Measurements from ENCODE around the gene CGB2.
"Not testable (repeated sequence)": the region's sequence is repeated elsewhere in the genome, so short reads cannot be mapped to it uniquely, and the experiment has no call there.

Gene CGB2

DNA sequence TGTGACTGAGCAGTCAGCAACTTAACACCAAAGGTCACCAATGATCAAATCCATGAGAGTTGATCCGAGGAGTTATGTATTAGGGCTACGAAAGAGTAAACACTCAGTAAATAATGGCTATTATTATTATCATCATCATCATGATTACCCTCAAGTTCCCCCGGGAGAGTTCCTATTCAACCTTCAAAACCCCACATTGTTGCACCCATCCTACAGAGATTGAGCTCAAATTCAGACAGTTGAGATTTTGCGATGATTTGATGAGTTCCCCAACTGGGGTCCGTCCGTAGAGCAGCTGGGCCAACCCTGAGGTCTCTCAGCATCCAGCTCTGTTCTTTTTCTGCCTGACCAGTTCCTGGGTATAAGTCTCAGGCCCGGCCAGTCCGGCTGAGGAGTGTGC, 6.4 kb downstream of the CGB2 start:
- DNase-seq (ENCODE audit: low spot score) = not testable (repeated sequence)

DNA sequence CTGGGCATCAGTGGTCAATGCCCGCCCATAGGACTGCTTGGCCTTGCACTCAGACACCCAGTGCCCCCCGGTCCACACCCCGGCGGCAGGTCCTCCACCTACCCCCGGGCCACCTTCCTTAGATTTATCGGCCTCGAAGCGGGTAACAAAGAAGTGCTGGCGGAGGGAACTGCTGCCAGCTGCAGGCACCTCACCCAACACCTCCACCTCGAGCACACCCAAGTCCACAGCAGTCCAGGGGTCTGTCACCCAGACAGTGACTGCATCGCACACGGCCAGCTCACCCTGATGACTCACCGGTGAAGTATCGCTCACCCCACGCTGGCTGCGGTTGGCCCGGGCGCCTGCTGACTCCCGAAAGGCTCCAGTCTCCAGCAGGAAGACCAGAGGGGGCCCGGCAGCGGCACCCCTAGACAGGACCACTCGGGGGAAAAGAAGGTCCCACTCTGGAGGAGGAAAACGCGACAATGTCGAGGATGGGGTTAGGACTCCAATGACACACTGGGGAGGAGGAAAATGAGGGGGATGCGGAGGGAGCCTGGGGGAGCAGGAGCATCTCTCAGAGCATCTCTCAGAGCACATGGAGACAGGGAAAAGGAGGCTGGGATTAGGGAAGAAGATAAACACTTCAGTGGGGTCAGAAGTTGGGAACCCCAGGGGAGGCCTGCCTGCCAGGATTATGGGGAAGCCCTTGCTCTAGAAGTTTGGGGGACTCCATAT, 7.0 kb downstream of the CGB2 start:
- not testable (repeated sequence) for DNase-seq (ENCODE audit: low spot score)

DNA sequence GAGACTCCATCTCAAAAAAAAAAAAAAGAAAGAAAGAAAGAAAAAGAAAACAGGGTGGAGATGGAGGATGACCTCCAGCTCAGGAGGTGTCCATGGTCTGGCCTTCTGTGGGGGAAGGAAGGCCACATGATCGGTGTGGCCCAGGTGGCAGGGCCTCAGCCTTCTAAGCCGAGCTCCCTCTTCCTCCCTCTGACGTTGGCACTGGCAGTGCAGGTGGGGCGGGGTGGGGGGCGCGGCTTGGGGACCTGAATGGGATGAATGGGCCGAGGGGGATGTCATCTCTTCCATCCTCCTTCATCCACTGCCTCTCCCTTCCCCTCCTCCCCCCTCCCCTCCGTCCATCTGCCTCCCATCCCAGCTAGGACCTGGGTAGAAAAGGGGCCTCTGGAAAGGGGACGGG, 8.0 kb downstream of the CGB2 start:
- not testable (repeated sequence) for DNase-seq (ENCODE audit: low spot score)

DNA sequence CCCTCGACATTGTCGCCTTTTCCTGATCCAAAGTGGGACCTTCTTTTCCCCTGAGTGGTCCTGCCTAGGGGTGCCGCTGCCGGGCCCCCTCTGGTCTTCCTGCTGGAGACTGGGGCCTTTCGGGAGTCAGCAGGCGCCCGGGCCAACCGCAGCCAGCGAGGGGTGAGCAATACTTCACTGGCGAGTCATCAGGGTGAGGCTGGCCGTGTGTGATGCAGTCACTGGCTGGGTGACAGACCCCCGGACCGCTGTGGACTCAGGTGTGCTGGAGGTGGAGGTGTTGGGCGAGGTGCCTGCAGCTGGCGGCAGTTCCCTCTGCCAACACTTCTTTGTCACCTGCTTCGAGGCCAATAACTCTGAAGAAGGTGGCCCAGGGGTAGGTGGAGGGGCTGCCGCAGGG, 10.5 kb downstream of the CGB2 start:
- DNase-seq (ENCODE audit: low spot score) = no peak

DNA sequence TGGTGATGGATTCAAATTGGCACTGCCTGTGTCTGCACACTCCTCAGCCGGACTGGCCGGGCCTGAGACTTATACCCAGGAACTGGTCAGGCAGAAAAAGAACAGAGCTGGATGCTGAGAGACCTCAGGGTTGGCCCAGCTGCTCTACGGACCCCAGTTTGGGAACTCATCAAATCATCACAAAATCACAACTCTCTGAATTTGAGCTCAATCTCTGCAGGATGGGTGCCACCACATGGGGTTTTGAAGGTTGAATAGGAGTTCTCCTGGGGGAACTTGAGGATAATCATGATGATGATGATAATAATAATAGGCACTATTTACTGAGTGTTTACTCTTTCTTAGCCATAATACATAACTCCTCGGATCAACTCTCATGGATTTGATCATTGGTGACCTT, 11.0 kb downstream of the CGB2 start:
- DNase-seq (ENCODE audit: low spot score) = not testable (repeated sequence)

DNA sequence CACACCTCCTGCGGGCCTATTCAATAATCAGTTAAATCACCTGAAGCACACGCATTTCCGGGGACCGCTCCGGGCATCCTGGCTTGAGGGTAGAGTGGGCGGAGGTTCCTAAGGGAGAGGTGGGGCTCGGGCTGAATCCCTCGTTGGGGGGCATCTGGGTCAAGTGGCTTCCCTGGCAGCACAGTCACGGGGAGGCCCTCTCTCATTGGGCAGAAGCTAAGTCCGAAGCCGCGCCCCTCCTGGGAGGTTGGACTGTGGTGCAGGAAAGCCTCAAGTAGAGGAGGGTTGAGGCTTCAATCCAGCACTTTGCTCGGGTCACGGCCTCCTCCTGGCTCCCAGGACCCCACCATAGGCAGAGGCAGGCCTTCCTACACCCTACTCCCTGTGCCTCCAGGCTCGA, 11.9 kb downstream of the CGB2 start, which contains the start of gene CGB5:
Gene CGB5 (plus strand): TSS at position 301 of the 400 bp plus-strand sequence. CDS start 362 bp downstream, outside the sequence.
- not testable (repeated sequence) for DNase-seq (ENCODE audit: low spot score)

DNA sequence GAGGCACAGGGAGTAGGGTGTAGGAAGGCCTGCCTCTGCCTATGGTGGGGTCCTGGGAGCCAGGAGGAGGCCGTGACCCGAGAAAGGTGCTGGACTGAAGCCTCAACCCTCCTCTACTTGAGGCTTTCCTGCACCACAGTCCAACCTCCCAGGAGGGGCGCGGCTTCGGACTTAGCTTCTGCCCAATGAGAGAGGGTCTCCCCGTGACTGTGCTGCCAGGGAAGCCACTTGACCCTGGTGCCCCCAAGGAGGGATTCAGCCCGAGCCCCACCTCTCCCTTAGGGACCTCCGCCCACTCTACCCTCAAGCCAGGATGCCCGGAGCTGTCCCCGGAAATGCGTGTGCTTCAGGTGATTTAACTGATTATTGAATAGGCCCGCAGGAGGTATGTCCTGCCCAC, 17.3 kb downstream of the CGB2 start, which contains the start of gene CGB8:
Gene CGB8 (minus strand): TSS at position 101 of the 400 bp plus-strand sequence. CDS start 372 bp downstream, outside the sequence.
- not testable (repeated sequence) for DNase-seq (ENCODE audit: low spot score)

DNA sequence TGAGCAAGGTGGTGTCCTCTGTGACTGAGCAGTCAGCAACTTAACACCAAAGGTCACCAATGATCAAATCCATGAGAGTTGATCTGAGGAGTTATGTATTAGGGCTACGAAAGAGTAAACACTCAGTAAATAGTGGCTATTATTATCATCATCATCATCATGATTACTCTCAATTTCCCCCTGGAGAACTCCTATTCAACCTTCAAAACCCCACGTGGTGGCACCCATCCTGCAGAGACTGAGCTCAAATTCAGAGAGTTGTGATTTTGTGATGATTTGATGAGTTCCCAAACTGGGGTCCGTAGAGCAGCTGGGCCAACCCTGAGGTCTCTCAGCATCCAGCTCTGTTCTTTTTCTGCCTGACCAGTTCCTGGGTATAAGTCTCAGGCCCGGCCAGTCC, 18.1 kb downstream of the CGB2 start:
- DNase-seq (ENCODE audit: low spot score) = not testable (repeated sequence)

DNA sequence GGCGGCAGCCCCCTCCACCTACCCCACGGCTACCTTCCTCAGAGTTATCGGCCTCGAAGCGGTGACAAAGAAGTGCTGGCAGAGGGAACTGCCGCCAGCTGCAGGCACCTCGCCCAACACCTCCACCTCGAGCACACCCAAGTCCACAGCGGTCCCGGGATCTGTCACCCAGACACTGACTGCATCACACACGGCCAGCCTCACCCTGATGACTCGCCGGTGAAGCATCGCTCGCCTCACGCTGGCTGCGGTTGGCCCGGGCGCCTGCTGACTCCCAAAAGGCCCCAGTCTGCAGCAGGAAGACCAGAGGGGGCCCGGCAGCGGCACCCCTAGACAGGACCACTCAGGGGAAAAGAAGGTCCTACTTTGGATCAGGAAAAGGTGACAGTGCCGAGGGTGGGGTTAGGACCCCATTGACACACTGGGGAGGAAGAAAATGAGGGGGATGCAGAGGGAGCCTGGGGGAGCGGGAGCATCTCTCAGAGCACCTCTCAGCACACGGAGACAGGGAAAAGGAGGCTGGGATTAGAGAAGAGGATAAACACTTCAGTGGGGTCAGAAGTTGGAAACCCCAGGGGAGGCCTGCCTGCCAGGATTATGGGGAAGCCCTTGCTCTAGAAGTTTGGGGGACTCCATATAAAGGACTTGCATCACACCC, 18.8 kb downstream of the CGB2 start:
- not testable (repeated sequence) for DNase-seq (ENCODE audit: low spot score)

DNA sequence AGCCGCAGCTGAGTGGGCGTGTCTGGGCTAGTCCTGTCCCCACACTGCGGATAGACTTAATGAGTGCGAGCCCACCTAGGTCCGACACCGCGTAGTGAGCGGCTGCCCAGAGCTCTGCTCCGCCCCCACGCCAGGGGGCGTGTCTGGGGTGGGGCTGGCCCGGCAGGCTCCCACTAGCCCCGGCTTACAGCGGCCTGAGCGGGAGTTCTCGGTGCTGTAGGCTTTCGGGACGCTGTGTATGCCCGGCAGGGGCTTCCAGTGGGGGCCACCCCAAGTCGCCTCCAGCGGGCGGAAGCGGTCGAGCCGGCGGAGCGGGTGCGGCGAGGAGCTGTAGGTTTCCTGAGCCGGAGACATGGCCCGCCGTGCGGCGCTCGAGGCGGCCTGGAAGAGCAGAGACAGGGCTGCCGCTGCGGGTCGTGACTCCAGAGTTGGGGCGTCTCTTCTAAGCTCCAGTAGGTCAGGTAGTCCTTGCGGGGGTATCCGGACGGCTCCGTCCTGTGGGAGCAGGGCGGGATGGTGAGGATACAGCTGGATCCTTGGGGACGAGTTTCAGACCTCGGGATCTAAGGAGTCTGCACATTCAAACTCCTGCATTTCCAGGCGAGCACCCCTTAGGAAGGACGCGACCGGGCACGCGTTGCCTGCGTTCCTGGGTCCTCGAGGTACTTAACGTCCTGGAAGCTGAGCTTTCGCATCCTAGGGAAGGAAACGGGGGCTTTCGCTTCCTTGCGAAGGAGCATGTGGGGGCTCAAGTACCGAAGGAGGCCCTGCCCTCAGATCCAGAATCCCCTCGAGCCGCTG, 24.6 kb downstream of the CGB2 start:
- peak; percentile 2 for DNase-seq (ENCODE audit: low spot score)

DNA sequence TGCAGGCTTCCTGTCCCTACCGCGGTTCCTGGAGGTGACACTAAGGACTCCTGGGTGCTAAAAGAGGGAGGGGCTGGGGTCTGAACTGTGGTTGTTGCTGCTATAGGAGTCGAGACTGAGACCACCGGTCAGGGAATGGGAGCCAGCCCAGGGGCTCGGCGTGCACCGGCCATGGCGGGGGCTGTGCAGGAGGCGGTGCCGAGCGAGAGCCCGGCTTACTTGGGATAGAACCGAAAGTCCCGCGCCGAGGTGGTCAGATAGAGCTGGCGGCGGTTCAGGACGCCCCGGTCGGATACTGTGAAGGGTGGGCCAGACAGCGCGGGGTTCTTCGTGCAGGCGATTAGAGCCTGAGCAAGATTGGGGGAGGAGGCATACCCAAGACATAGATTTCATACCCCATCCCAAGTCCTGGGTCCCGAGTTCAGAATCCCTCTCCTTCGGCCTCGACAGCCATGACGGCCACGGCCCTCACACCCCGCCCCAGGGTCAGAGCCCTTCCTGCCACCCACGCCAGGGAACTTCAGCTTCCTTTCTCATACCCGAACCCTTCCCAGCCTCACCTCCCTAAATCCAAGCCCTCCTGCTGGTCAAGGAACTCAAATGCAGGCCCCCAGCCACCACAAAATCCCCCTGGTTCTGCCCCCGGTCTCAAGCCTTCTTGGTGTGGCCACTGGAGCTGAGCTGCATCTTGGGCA, 25.4 kb downstream of the CGB2 start:
- DNase-seq (ENCODE audit: low spot score) = not testable (repeated sequence)

DNA sequence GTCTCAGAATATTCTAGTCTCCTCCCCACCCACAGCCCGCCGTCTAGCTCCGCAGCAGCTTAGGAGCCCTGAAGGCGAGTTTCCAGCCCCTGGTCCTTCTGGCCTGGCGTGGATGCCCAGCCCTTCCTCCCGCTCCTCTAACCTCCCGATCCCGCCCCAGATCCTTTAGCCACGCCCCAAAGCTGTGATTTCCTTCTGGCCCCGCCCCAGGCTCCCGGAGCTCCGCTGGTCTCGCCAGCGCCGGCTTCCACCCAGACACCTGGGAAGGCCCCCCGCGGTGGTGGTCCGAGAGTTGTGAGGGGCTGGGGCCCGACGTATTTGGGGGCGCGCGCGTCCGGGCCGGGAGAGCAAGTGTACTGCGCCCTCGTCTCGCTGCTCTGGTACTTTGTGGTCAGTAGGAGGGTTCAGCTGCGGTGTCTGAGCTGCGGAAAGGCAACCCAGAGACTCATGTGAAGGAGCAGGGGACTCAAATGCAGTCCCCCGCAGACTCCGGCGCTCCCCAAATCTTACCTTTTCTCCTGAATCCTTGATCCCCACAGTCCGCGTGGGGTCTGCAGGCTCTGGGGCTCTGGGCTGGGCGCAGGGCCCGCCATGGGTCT, 26.0 kb downstream of the CGB2 start, which contains the start of gene CGB7:
Gene CGB7 (minus strand): TSS at position 114 of the 599 bp plus-strand sequence. CDS start 2,374 bp downstream, outside the sequence.
- DNase-seq (ENCODE audit: low spot score) = no peak

DNA sequence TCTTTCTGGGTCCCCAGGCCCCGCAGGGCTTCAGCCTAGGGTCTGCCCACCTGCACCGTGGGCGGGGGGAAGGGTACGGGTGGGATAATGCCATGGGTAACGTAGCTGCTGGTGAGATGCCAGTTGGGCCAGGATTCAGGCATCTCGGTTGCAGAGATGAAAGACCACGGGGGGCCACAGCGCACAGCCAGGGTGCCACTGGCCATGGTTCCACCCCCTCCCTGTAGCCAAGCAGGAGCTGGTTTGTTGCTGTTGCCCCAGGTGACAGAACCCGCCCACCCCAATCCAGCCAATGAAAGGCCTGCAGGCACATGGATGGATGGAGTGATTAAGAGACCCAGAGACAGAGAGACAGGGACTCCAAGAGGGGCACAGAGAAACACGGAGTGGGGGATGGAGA, 26.9 kb downstream of the CGB2 start:
- no peak for DNase-seq (ENCODE audit: low spot score)

DNA sequence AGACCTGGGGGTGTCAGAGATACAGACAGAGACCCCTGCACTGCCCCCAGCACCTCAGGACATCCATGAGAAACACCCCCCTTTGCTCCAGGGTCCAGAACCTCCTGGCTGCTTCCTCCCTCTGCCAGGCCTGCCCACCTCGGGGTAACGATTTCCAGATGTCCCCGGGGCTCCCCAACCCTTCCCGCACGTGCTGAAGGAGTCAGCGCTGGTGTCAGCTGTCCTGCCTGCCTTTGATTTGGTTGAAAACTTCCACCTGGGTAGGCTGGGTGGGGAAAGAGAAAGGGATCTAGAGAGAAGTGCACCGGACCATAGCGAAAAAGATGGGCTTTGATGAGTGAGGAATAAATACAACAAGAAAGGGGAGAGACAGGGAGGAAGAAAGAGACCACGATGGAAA, 27.4 kb downstream of the CGB2 start:
- DNase-seq (ENCODE audit: low spot score) = no peak

DNA sequence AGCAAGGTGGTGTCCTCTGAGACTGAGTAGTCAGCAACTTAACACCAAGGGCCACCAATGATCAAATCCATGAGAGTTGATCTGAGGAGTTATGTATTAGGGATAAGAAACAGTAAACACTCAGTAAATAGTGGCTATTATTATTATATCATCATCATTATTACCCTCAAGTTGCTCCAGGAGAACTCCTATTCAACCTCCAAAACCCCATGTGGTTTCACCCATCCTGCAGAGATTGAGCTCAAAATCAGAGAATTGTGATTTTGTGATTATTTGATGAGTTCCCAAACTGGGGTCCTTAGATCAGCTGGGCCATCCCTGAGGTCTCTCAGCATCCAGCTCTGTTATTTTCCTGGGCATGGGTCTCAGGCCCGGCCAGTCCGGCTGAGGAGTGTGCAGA, 29.3 kb downstream of the CGB2 start:
- no peak for DNase-seq (ENCODE audit: low spot score)

DNA sequence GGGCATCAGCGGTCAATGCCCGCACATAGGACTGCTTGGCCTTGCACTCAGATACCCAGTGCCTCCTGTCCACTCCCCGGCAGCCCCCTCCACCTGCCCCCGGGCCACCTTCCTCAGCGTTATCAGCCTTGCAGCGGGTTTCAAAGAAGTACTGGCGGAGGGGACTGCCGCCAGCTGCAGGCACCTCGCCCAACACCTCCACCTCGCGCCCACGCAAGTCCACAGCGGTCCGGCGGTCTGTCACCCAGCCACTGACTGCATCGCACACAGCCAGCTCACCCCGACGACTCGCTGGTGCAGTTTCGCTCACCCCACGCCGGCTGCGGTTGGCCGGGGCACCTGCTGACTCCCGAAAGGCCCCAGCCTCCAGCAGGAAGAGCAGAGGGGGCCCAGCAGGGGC, 29.8 kb downstream of the CGB2 start:
- no peak for DNase-seq (ENCODE audit: low spot score)

DNA sequence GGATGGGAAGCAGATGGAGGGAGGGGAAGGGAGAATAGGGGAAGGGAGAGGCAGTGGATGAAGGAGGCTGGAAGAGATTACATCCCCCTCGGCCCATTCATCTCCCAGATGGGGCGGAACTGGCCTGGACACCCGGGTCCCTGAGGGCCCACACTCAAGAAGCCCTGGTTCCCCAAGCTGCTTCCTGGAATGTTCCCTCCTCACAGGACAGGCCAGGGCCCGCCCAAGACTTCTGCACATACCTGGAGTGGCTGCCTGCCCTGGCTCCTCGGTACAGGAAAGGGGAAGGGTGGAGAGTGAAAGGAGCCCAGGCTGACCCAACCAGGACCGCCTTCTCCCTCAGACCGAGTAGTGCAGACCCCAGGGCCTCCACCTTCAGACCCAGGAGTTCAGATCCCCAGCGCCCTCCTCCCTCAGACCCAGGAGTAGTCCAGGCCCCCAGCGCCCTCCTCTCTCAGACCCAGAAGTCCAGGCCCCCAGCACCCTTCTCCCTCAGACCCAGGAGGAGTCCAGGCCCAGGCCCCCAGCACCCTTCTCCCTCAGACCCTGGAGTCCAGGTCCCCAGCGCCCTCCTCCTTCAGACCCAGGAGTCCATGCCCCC, 32.4 kb downstream of the CGB2 start:
- DNase-seq (ENCODE audit: low spot score) = no peak

DNA sequence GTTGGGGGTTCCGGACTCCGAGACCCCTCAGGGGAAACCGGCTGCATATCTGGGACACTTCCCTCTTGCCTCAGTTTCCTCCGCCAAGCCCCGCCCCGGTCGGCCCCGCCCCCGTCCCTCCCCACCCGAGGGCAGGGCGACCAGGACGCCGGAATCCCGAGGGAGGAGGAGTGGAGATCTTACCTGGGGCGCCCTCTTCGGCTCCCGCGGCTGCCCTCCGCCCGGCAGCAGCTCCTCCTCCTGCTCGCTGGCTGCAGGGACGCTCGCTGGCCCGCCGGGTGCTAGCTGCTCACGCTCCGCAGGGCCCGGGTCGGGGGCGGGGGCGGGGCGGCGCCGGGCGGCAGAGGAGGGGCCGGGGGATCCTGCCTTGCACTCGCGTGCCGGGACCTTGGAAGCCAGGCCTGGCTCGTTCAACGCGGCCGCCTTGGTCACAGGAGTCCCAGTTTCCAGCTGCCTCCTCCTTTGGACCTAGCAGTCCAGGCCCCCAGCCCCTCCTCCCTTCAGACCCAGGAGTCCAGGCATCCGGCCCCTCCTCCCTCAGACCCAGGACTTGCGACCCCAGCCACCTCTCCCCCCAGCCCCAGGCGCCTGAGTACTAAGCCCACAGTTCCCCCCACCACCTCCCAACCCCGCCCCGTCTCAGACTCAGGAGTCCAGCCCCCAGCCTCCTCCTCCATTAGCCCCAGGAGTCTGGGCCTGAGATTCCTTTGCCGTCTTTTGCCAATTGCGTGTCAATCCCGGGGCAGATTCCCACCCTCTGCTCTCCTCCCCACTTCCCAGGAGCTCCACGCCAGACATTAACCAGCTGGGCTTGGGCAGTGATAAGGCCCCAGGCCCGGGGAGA, 33.3 kb downstream of the CGB2 start, which contains the start of gene NTF4:
Gene NTF4 (minus strand): TSS at position 51 of the 844 bp plus-strand sequence. CDS start 2,821 bp downstream, outside the sequence.
- DNase-seq (ENCODE audit: low spot score) = no peak

DNA sequence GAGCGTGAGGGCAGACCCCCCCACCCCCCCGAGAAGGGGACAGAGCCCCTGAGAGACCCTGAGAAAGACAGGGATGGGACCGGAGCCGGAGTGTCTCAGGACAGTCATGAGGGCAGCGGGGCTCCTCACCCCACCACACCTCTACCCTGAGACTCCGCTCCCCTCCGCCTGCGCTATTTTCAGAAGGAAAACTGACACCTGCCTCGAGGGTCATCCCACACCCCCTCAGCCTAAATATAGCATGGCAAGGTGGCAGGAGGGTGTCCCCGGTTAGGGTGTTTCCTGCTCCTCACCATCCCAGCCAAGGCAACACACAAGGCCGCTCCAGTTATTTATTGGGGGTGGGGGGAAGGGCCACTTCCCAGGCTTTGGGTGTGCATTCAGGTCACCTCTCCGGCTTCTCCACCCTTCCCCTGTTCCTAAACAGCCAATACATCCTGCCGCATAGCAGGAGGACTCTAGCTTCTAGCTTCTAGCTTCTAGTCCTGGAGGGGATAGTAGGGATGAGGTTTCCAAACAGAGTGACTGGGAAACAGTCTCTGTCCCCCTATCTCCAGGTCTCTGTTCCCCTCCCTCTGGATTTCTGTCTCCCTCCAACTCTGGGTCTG, 34.3 kb downstream of the CGB2 start:
- DNase-seq (ENCODE audit: low spot score) = no peak

All from pons (tissue), 1 donor.